Hepatocyte (in vitro differentiated cells): ENCODE data around the gene NFIA.

Source experiments
- EZH2 ChIP-seq: fragments of 200-600 bp; sonication (generic); IDR thresholded peaks from 2 replicates; pipeline ENCODE4 v1.6.1; 2016; ENCODE audit warnings: antibody characterized with exemption, mild to moderate bottlenecking, borderline replicate concordance
- TF ChIP-seq, protein P1 (sequence below): fragments of 200-600 bp; sonication (generic); IDR thresholded peaks from 2 replicates; pipeline ENCODE4 v1.5.1; 2016; ENCODE audit warnings: antibody characterized with exemption, mild to moderate bottlenecking; ENCODE audit not compliant: poor library complexity

DNA sequence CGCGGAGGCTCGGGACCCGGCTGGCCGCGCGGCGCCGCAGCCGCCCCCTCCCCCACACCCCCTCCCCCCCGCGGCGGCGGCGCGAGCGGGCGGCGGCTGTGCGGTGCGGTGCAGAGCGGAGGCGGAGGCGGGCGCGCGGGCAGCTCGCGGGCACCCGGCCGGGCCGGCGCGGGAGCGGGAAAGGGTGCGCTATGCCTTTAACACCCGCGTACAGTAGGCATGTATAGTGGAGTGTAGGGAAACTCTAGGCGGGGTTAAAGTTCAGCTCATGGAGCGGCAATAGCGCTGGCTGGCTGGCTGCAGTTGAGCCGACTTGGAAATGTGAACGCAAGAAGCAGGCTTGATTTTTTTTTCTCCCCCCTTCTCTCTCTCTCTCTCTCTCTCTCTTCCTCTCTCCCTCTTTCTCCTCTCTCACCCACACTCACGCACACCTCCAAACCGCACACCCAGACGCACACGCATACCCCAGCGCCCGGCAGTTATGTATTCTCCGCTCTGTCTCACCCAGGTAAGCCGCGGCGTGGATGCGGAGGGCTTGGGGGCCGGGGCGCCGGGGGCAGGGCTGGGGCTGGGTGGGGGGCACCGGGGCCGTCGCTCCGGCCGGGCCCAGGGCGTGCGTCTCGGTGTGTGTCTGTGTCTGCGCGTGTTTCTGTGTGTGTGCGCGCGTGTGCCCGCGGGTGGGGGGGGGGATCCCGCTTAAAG is at the start of gene NFIA:
- TF ChIP-seq, protein P1, sequence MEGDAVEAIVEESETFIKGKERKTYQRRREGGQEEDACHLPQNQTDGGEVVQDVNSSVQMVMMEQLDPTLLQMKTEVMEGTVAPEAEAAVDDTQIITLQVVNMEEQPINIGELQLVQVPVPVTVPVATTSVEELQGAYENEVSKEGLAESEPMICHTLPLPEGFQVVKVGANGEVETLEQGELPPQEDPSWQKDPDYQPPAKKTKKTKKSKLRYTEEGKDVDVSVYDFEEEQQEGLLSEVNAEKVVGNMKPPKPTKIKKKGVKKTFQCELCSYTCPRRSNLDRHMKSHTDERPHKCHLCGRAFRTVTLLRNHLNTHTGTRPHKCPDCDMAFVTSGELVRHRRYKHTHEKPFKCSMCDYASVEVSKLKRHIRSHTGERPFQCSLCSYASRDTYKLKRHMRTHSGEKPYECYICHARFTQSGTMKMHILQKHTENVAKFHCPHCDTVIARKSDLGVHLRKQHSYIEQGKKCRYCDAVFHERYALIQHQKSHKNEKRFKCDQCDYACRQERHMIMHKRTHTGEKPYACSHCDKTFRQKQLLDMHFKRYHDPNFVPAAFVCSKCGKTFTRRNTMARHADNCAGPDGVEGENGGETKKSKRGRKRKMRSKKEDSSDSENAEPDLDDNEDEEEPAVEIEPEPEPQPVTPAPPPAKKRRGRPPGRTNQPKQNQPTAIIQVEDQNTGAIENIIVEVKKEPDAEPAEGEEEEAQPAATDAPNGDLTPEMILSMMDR = no peak
- TF ChIP-seq EZH2 = no peak
